HEK293 (cell line): Measurements from ENCODE around the gene CALHM3.

Experiments
- CTCF ChIA-PET: fragments of 350-600 bp; formaldehyde crosslinking; extraction: SDS; loops from one replicate; lab custom pipeline; 2021; ENCODE audit warnings: antibody characterized with exemption; lab: Yijun Ruan, JAX
- POLR2A ChIA-PET: fragments of 300-600 bp; formaldehyde crosslinking; extraction: SDS; loops from one replicate; lab custom pipeline; 2020; ENCODE audit warnings: antibody characterized with exemption, inconsistent platforms; lab: Yijun Ruan, JAX
- H3K27ac ChIP-seq: fragments of 200-500 bp; sonication (Bioruptor generic); 2 replicates; pipeline ENCODE4 v1.5.1; 2014; ENCODE audit warnings: low read depth, low read length, control low read depth, inconsistent platforms; ENCODE audit errors: extremely low read depth
- H3K36me3 ChIP-seq, 2 experiments: fragments of 200-500 bp in 1 of 2; sonication (Bioruptor generic) in 1 of 2; 1 replicate in 1 of 2; 2 replicates in 1 of 2; pipeline ENCODE4 v1.5.1; 2014 to 2017; ENCODE audit warnings: inconsistent platforms in 2 of 2, low read length in 2 of 2; ENCODE audit not compliant: control insufficient read depth in 2 of 2, insufficient read depth in 1 of 2
- H3K4me1 ChIP-seq: fragments of 200-500 bp; sonication (Bioruptor generic); 2 replicates; pipeline ENCODE4 v1.5.1; 2014; ENCODE audit warnings: mild to moderate bottlenecking, low read length, inconsistent platforms; ENCODE audit not compliant: control insufficient read depth, insufficient read depth
- H3K4me3 ChIP-seq: 2 replicates; pipeline ENCODE4 v1.5.1; 2011; ENCODE audit warnings: low read depth, mild to moderate bottlenecking, control low read depth, low read length, moderate library complexity
- H3K9me3 ChIP-seq: fragments of 200-500 bp; sonication (Bioruptor generic); 2 replicates; pipeline ENCODE4 v1.5.1; 2014; ENCODE audit warnings: low read depth, low read length, inconsistent platforms; ENCODE audit not compliant: control insufficient read depth, insufficient read depth
- EGR2 ChIP-seq: fragments of 450-650 bp; formaldehyde crosslinking; IDR thresholded peaks from 2 replicates; pipeline ENCODE4 v1.5.1; 2016; ENCODE audit warnings: low read depth, missing biosample characterization, missing genetic modification characterization
- HIC1 ChIP-seq: fragments of 450-650 bp; formaldehyde crosslinking; IDR thresholded peaks from 2 replicates; pipeline ENCODE4 v1.5.1; 2016; ENCODE audit warnings: missing biosample characterization, missing genetic modification characterization
- HOXA7 ChIP-seq: sonication (generic); formaldehyde crosslinking; IDR thresholded peaks from 2 replicates; pipeline ENCODE4 v1.8.1; 2022; ENCODE audit warnings: missing genetic modification reagents, borderline replicate concordance
- ZBTB10 ChIP-seq: fragments of 450-650 bp; formaldehyde crosslinking; IDR thresholded peaks from 2 replicates; pipeline ENCODE4 v1.5.1; 2016; ENCODE audit warnings: missing biosample characterization, missing genetic modification characterization
- ZBTB44 ChIP-seq: fragments of 450-650 bp; IDR thresholded peaks from 2 replicates; pipeline ENCODE4 v1.5.1; 2018; ENCODE audit warnings: missing biosample characterization, mild to moderate bottlenecking, missing genetic modification characterization
- ZFHX2 ChIP-seq: fragments of 450-650 bp; formaldehyde crosslinking; conservative IDR thresholded peaks from 2 replicates; pipeline ENCODE4 v1.5.1; 2016; ENCODE audit warnings: missing biosample characterization, missing genetic modification characterization
- ZFP69B ChIP-seq: fragments of 450-650 bp; formaldehyde crosslinking; IDR thresholded peaks from 2 replicates; pipeline ENCODE4 v1.5.1; 2016; ENCODE audit warnings: missing biosample characterization, missing genetic modification characterization
- ZNF146 ChIP-seq: fragments of 450-650 bp; formaldehyde crosslinking; IDR thresholded peaks from 2 replicates; pipeline ENCODE4 v1.5.1; 2016; ENCODE audit warnings: missing biosample characterization, missing genetic modification characterization
- ZNF174 ChIP-seq: fragments of 450-650 bp; formaldehyde crosslinking; IDR thresholded peaks from 2 replicates; pipeline ENCODE4 v1.5.0; 2017; ENCODE audit warnings: missing biosample characterization, mild to moderate bottlenecking, missing genetic modification characterization
- ZNF184 ChIP-seq: fragments of 450-650 bp; IDR thresholded peaks from 2 replicates; pipeline ENCODE4 v1.5.1; 2018; ENCODE audit warnings: missing biosample characterization, mild to moderate bottlenecking, missing genetic modification characterization
- ZNF19 ChIP-seq: fragments of 450-650 bp; formaldehyde crosslinking; IDR thresholded peaks from 2 replicates; pipeline ENCODE4; 2016; ENCODE audit warnings: missing biosample characterization, missing genetic modification characterization, low read depth
- ZNF26 ChIP-seq: fragments of 450-650 bp; formaldehyde crosslinking; IDR thresholded peaks from 2 replicates; pipeline ENCODE4 v1.5.1; 2016; ENCODE audit warnings: missing biosample characterization, missing genetic modification characterization
- ZNF571 ChIP-seq: fragments of 450-650 bp; formaldehyde crosslinking; IDR thresholded peaks from 2 replicates; pipeline ENCODE4 v1.5.0; 2017; ENCODE audit warnings: missing biosample characterization, missing genetic modification characterization
- ZNF692 ChIP-seq: fragments of 450-650 bp; formaldehyde crosslinking; IDR thresholded peaks from 2 replicates; pipeline ENCODE4 v1.5.1; 2016; ENCODE audit warnings: missing biosample characterization, missing genetic modification characterization
- ZNF791 ChIP-seq: fragments of 450-650 bp; formaldehyde crosslinking; IDR thresholded peaks from 2 replicates; pipeline ENCODE4 v1.5.1; 2016; ENCODE audit warnings: missing biosample characterization, missing genetic modification characterization
- TF ChIP-seq, protein P1 (sequence below): fragments of 450-650 bp; formaldehyde crosslinking; IDR thresholded peaks from 2 replicates; pipeline ENCODE4 v1.5.1; 2016; ENCODE audit warnings: missing biosample characterization, missing genetic modification characterization

The CALHM3 gene

DNA sequence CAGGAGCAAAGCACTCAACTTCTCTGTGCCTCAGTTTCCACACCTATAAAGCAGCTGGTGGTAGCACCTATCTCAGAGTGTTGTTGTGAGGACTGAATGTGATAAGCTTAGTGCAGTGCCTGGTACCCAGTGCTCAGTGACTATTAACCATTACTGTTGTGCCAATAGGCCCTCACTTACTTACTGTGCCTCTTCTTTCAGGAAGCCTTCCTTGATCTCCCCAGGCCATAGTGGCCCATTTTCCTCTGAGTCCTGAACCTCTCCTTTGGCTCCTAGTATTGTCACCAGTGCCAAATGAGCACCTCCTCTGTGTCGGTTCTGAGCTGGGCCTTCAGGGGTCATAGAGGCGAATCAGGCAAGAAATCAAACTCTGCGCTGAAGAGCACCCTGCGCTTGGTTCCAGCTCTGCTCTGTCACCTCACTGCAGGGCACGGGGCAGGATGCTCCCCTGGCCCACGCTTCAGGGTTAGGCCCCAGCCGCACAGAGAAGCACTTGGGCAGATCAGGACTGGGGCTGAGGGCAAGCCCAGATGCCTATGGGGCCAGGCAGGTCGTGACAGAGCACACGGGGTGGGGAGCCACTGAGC lies 22.9 kb downstream of the CALHM3 start:
- H3K36me3 ChIP-seq = no peaks in the 10 kb centered on the region
- no peak for TF ChIP-seq ZNF184 (tag by site-specific recombination)
- no peak for TF ChIP-seq ZBTB10 (tag by site-specific recombination)
- TF ChIP-seq ZNF146 (tag by site-specific recombination) = no peak
- no peak overlapping the region for H3K4me3 ChIP-seq
- ChIA-PET POLR2A (interaction anchor here (0.6 kb wide), 1 partner anchor 64 kb away, joined by 3 read pairs; no protein-coding TSS in a partner anchor), CTCF (interaction anchor here (0.9 to 1.0 kb wide), 2 partner anchors 19 to 27 kb away, joined by 4 read pairs; no protein-coding TSS in a partner anchor)
- no peak overlapping the region for H3K27ac ChIP-seq
- peaks cover 4% of the 10 kb centered on the region for H3K4me1 ChIP-seq
- no peaks in the 10 kb centered on the region for H3K9me3 ChIP-seq

DNA sequence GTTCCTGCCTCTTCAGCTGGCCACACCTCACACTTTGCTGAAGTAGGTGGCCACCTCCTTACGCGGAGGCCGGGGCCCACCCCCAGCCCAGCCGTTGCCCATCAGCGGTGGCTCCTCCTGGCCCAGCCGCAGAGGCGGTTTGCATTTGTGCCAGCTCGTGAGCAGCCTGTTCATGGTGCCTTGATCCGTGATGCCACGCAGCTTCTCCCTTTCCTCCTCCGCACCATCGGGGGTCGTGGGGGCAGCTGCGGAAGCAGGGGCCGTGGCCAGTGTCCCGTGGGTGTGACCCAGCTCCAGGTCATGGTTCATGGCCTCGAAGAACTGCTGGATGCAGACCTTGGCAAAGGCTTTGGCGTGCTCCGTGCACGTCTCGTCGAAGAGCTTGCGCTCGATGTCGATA lies 23.8 kb downstream of the CALHM3 start:
- H3K36me3 ChIP-seq = peaks cover 0 to 6% of the 10 kb centered on the region in 2 experiments; a peak in 1 of 3 replicates
- H3K27ac ChIP-seq = no peak overlapping the region
- ChIA-PET CTCF (interaction anchor here (0.9 to 1.0 kb wide), 2 partner anchors 20 to 28 kb away, joined by 4 read pairs; no protein-coding TSS in a partner anchor), POLR2A (no interaction called here)
- peaks cover 9% of the 10 kb centered on the region for H3K4me1 ChIP-seq
- H3K4me3 ChIP-seq = no peak overlapping the region
- TF ChIP-seq ZNF692 (peak; percentile 43; the same call in 1 of the 2 replicates), ZNF19 (tag by site-specific recombination) (no peak), ZNF791 (no peak), HIC1 (tag by site-specific recombination) (no peak), ZNF571 (tag by site-specific recombination) (no peak), ZBTB44 (no peak), ZFHX2 (tag by site-specific recombination) (peak; percentile 56), ZNF174 (tag by site-specific recombination) (no peak), HOXA7 (no peak), ZNF26 (tag by site-specific recombination) (no peak), EGR2 (tag by site-specific recombination) (peak; percentile 44; the same call in 1 of the 2 replicates), ZFP69B (tag by site-specific recombination) (0 out of 2 replicates have a peak, but pooled peaks have one; percentile 36)
- TF ChIP-seq, protein P1, sequence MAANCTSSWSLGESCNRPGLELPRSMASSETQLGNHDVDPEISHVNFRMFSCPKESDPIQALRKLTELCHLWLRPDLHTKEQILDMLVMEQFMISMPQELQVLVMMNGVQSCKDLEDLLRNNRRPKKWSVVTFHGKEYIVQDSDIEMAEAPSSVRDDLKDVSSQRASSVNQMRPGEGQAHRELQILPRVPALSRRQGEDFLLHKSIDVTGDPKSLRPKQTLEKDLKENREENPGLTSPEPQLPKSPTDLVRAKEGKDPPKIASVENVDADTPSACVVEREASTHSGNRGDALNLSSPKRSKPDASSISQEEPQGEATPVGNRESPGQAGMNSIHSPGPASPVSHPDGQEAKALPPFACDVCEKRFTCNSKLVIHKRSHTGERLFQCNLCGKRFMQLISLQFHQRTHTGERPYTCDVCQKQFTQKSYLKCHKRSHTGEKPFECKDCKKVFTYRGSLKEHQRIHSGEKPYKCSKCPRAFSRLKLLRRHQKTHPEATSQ (tag by site-specific recombination) = no peak
- H3K9me3 ChIP-seq = no peaks in the 10 kb centered on the region
